Gastroesophageal sphincter (tissue), 3 donors: ENCODE data around the gene ATP9B.

ENCODE experiments used
- CTCF ChIP-seq, 4 experiments: fragments of 200-600 bp in 2 of 4; fragments of 450-650 bp in 2 of 4; sonication (generic) in 1 of 4; IDR thresholded peaks; one replicate each; pipeline ENCODE4 v1.5.1; 2017 to 2019; ENCODE audit warnings: antibody characterized with exemption in 4 of 4, mild to moderate bottlenecking in 2 of 4, moderate library complexity in 2 of 4
- EP300 ChIP-seq: sonication (generic); formaldehyde crosslinking; IDR thresholded peaks from one replicate; pipeline ENCODE4 v1.6.1; 2017; ENCODE audit warnings: antibody characterized with exemption, mild to moderate bottlenecking
- POLR2A ChIP-seq, 2 donors: fragments of 450-650 bp; IDR thresholded peaks; one replicate each; pipeline ENCODE4 v1.6.1; 2017; ENCODE audit warnings: antibody characterized with exemption in 2 of 2, mild to moderate bottlenecking in 2 of 2, moderate library complexity in 1 of 2
- POLR2AphosphoS5 ChIP-seq: sonication (generic); formaldehyde crosslinking; IDR thresholded peaks from one replicate; pipeline ENCODE4 v1.6.1; 2017; ENCODE audit warnings: antibody characterized with exemption

- TF ChIP-seq CTCF (IDR thresholded peaks at IDR 0.05) = no peak
- TF ChIP-seq POLR2A (IDR thresholded peaks at IDR 0.05) = no peak
- TF ChIP-seq EP300 = no peak
- TF ChIP-seq POLR2AphosphoS5 = no peak
Measured at GRCh38 chr18:79182047-79182713, 113.0 kb downstream of the ATP9B start.
